AG10803 (cell line): ENCODE measurements around the gene FMNL3.

Experiments used
- DNase-seq: peaks from one replicate; pipeline ENCODE4 v3.0.0; 2010; ENCODE audit warnings: low read depth
- H3K4me3 ChIP-seq: 2 replicates; pipeline ENCODE4 v1.5.1; 2011; ENCODE audit warnings: mild to moderate bottlenecking, low read length, control low read depth
- CTCF ChIP-seq: conservative IDR thresholded peaks from 2 replicates; pipeline ENCODE4 v1.5.1; 2011; ENCODE audit warnings: mild to moderate bottlenecking, low read length, control low read depth, inconsistent platforms

FMNL3 gene

DNA sequence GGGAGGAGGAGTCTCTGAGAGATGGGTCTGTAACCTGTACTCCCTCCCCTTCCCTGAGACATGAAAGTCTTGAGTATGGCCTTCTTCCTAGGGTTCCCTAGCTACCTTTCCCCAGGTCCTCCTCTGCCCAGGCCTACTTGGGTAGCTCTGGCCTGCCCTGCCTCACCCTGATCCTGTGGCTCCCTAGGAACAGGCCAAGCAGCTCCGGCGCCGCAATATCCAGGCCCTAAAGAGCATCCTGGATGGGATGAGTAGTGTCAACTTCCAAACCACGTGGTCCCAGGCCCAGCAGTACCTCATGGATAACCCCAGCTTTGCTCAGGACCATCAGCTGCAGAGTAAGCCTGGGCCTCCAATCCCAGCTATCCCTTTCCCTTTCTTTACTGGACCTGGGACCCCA lies 71.5 kb downstream of the FMNL3 start:
- no peak overlapping the region for H3K4me3 ChIP-seq
- no peak for TF ChIP-seq CTCF
- no peak for DNase-seq

GRCh38 chr12:49635036-49635435 lies 72.2 kb downstream of the FMNL3 start:
- no peak for TF ChIP-seq CTCF
- no peak overlapping the region for H3K4me3 ChIP-seq
- no peak for DNase-seq

- no peak overlapping the region for H3K4me3 ChIP-seq
- no peak for TF ChIP-seq CTCF
- no peak for DNase-seq
These were observed 73.4 kb downstream of the FMNL3 start for GRCh38 chr12:49633703-49634345.

- no peak for DNase-seq
- TF ChIP-seq CTCF, result no peak
These were observed 74.1 kb downstream of the FMNL3 start for GRCh38 chr12:49632986-49633702.

DNA sequence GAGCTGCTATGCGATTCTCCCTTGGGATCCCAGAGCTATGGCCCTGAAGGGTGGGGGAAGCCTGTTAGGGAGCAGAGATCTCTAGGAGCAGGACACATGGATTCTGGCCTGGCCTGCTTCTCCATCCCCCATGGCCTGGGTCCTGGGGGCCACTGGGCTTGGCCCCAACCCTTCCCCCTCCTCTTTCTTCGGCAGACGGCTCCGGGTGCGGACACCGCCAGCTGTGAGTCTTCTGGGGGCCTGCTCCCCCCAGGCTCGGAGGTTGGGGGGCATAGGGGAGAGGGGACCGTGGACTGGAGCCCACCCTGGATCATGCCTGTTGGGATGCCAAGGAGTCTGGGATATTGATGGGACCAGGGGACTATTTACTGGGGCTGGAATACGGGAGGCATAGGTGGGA lies 74.8 kb downstream of the FMNL3 start:
- DNase-seq, result no peak
- H3K4me3 ChIP-seq, result no peak overlapping the region
- TF ChIP-seq CTCF, result no peak

More at GRCh38 chr12:49632986-49633702, 74.1 kb downstream of the FMNL3 start:
- H3K4me3 ChIP-seq, result no peak overlapping the region

DNA sequence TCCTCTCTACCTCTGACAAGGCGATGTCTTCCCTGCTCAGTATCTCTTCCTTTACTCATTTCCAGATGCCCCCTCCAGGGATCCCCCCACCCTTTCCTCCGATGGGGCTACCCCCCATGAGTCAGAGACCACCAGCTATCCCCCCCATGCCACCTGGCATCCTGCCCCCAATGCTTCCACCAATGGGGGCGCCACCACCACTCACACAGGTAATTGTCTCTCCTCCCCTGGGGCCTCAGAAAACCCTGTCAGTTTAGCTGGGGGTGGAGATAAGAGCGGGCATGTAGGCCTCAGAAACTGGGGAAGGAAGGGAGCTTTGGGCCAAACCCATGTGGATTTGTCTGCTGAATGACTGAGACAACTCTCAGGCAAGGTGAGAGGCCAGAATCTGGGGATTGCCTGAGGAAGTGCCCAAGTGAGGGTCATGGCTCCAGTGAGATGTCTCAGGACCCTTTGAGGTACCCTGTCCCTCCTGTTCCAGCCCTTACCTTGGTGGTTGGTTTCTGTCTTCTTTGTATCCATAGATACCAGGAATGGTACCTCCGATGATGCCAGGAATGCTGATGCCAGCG lies 75.8 kb downstream of the FMNL3 start:
- no peak overlapping the region for H3K4me3 ChIP-seq
- no peak for TF ChIP-seq CTCF
- DNase-seq, result no peak
